Activated naive CD8-positive, alpha-beta T cell (primary cell): ENCODE results near the gene HIF1AN.
A peak's percentile ranks its signal among the peaks of the same experiment; 100 is the strongest.

Experiments used
- H3K27ac Mint-ChIP-seq: one replicate; pipeline ENCODE4 v1.8.0; 2021; ENCODE audit warnings: mixed read lengths
- H3K27me3 Mint-ChIP-seq: one replicate; pipeline ENCODE4 v1.8.0; 2021; ENCODE audit warnings: mixed read lengths
- H3K36me3 Mint-ChIP-seq: one replicate; pipeline ENCODE4 v1.8.0; 2021; ENCODE audit warnings: mixed read lengths
- H3K4me1 Mint-ChIP-seq: one replicate; pipeline ENCODE4 v1.8.0; 2021; ENCODE audit warnings: low read depth, mixed read lengths
- H3K4me3 Mint-ChIP-seq: one replicate; pipeline ENCODE4 v1.8.0; 2021; ENCODE audit warnings: mild to moderate bottlenecking, mixed read lengths
- H3K9me3 Mint-ChIP-seq: one replicate; pipeline ENCODE4 v1.8.0; 2021; ENCODE audit warnings: low read depth, mixed read lengths

The HIF1AN gene

DNA sequence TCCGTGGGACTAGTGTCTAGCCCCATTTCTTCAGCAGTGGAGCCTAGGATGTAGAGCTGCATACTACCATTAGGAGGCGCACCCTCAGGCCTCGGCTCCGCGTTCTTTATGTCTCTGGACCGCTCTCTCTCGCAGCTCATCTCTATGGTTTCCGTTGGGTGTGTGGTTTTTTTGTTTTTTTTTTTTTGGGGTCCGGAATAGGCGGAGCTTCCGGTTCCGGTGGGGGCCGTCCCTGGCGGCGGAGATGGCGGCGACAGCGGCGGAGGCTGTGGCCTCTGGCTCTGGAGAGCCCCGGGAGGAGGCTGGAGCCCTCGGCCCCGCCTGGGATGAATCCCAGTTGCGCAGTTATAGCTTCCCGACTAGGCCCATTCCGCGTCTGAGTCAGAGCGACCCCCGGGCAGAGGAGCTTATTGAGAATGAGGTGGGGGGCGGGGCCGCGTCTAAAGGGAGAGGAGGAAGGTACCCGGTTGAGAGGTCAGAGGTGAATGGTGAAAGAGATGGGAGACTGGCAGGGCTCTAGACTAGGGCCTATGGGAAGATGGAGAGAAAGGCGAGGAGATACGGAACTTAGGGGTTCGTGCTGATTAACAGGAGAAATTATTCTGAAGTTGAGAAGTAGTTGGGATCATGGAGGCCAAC is at the start of gene HIF1AN:
Gene HIF1AN, plus strand, starts transcription at position 229 of the 639 bp plus-strand sequence. Its CDS starts 16 bp downstream, at position 245.
- H3K36me3 Mint-ChIP-seq: peaks cover 7% of the 10 kb centered on the region
- H3K4me3 Mint-ChIP-seq: peak within 1 kb of the TSS; percentile 8
- peaks cover 32% of the 10 kb centered on the region for H3K4me1 Mint-ChIP-seq
- H3K27ac Mint-ChIP-seq: no peak within 1 kb of the TSS
- no peaks in the 10 kb centered on the region for H3K27me3 Mint-ChIP-seq
- H3K9me3 Mint-ChIP-seq: no peaks in the 10 kb centered on the region

DNA sequence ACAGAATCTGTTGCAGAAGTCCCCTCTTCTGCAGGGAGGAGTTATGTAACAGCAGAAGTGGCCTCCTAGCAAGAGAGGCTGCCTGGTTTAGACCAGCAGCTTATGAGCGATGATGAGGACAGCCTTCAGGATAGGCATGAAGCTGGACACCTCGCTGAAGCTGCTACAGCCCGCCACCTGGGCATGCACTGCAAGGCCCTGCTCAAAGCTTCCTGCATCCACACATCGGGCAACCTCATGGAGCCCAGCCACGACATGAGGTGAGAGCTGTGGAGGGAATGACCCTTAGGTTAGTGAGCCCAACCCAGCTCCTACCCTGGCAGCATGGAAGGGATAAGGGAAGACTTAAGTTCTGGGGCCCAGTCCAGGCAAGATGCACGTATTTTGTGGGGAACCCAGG is 48.2 kb upstream of the HIF1AN start:
- Mint-ChIP-seq H3K9me3 (no peaks in the 10 kb centered on the region), H3K27me3 (no peaks in the 10 kb centered on the region), H3K27ac (no peak overlapping the region), H3K4me3 (no peak overlapping the region), H3K4me1 (peaks cover 4% of the 10 kb centered on the region), H3K36me3 (peaks cover 7% of the 10 kb centered on the region)

DNA sequence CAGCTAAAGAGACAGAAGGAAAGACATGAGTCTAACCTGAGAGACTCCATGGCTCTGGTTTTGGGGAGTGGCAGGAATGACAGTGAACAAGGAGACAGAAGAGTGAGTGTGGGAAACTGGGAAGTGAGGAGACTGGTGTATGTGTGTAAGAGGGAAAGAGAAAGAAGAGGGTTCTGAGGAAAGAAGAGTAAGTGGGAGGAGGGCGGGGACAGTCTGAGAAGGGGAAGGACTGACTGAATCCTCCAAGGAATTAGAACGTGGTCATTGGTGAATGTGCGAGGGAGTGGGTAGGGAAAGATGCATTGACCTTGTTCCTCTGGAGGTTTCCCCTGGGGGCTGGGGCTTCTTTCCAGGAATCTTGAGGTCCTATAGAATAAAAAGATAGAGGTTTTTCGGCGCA is 46.3 kb upstream of the HIF1AN start:
- Mint-ChIP-seq H3K4me1 (no peaks in the 10 kb centered on the region), H3K27me3 (no peaks in the 10 kb centered on the region), H3K36me3 (peaks cover 17% of the 10 kb centered on the region), H3K27ac (no peak overlapping the region), H3K9me3 (no peaks in the 10 kb centered on the region), H3K4me3 (no peak overlapping the region)

DNA sequence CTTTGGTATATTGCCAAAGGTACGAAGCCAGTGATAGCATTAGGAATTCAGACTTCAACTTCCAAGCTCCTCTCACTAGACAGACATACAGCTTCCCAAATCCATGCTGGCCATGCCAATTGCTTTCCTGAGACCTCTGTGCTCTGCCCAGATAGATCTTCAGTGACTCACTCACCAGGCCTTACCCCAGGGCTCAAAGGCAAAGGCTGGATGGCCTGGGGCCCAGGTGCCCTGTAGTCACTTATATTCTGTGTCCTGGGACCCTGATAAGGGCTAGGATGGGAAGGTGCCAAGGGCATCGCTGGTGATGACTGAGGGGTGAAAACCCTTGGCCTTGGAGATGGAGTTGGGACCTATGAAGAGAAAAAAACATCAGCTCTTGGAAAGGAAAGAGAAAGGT is 45.2 kb upstream of the HIF1AN start:
- no peak overlapping the region for H3K4me3 Mint-ChIP-seq
- no peaks in the 10 kb centered on the region for H3K4me1 Mint-ChIP-seq
- no peaks in the 10 kb centered on the region for H3K27me3 Mint-ChIP-seq
- H3K36me3 Mint-ChIP-seq: peaks cover 18% of the 10 kb centered on the region
- H3K9me3 Mint-ChIP-seq: no peaks in the 10 kb centered on the region
- no peak overlapping the region for H3K27ac Mint-ChIP-seq

DNA sequence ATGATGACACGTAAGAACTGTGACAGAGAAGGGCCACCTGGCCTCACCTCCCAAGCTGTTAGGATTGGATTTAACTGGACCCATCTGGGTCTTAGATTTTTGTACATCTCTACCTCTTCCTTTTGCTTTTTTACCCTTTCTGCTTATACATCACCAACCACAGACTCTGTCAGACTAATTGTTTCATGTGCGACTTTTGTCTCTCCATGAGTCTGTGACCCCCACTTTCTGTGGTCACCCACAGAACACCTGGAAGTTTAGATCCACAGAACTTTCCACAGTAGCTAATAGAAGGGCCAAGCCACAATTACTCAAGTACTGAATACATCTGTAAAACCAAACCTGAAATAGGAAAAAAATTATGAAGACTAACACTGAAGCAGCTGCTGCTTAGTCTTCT is 39.2 kb upstream of the HIF1AN start:
- Mint-ChIP-seq H3K4me3 (no peak overlapping the region), H3K9me3 (no peaks in the 10 kb centered on the region), H3K27ac (no peak overlapping the region), H3K27me3 (no peaks in the 10 kb centered on the region), H3K36me3 (peaks cover 28% of the 10 kb centered on the region), H3K4me1 (peaks cover 8% of the 10 kb centered on the region)

DNA sequence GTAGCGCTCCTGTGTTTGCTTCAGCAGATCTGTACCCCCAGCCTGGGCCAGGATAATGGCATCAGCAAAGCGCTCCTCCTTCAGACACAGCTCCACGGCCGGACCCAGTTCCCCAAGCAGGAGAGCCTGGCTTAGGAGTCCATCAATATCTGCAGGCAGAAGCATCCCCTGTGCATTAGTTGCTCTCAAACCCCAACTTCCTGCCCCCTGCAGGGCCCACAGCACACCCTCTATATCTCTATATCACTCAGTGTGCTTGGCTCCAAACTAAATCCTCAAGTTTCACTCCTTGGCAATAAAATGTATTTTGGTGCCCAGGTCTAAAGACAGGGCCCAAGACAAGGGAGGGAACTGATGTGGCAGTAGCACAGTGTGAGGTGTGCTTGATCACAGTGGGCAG is 37.7 kb upstream of the HIF1AN start:
- Mint-ChIP-seq H3K9me3 (no peaks in the 10 kb centered on the region), H3K4me1 (peaks cover 11% of the 10 kb centered on the region), H3K36me3 (peaks cover 24% of the 10 kb centered on the region), H3K27ac (no peak overlapping the region), H3K4me3 (no peak overlapping the region), H3K27me3 (no peaks in the 10 kb centered on the region)

DNA sequence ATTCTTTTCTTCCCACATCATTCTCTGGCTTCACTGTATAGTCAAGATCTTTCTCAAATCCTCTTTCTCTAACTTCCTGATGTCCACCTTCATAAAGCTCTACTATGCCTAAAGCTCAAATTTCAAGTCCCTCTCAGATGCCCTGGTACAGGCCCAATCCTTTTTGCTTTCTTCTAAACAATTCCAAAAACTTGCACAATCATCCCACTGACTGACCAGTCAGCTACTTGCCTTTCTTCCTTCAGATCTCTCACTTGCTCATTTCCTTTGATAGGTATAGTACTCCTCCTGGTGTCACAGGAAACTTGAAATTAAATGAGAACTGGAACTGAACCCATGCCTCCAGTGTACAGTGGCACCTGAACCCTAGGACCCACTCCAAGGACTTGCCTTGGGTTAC is 34.3 kb upstream of the HIF1AN start:
- Mint-ChIP-seq H3K4me1 (peaks cover 24% of the 10 kb centered on the region), H3K36me3 (peaks cover 22% of the 10 kb centered on the region), H3K4me3 (no peak overlapping the region), H3K9me3 (no peaks in the 10 kb centered on the region), H3K27ac (no peak overlapping the region), H3K27me3 (no peaks in the 10 kb centered on the region)

DNA sequence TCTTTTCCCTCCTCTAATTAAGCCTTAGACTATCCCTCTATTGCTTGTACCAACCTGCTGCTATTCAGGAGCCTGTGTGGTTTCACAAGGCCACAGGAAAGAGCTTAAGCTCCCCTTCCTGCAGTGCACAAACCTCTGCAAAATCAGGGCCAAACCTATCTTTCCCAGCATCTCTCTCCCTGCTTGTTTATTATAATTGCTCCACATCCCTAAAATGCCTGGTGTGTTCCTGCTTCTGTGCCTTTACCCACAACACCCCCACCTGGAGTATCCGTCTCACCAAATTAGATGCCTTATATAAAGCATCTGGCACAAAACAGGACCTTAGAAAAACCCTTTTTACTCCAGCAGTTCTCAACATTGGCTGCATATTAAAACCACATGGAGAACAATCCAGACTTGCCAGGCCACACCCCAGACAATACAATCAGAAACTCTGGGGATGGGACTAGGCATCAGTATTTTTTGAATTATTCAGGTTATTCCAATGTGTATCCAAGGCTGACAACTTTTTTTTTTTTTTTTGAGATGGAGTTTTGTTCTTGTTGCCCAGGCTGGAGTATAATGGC is 32.7 kb upstream of the HIF1AN start:
- Mint-ChIP-seq H3K36me3 (peaks cover 22% of the 10 kb centered on the region), H3K4me1 (peaks cover 40% of the 10 kb centered on the region), H3K27ac (no peak overlapping the region)

DNA sequence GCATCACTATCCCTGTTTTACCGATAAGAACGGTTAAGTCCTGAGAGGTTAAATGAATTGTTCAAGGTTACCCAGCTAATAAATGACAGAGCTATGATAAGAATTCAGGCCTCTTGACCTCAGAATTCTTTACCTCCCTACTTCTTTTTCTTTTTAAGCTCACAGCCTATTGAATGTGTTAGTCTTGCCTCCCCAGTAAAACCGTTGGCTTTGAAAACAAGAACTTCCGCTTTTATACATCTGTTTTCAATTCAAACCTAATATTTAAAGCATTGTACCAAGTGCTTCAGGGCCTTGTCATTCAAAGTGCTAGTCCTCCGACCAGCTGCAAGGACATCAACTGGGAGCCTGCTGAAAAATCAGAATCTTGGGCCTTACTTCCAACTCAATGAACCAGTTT is 31.6 kb upstream of the HIF1AN start:
- H3K4me3 Mint-ChIP-seq: no peak overlapping the region
- no peaks in the 10 kb centered on the region for H3K9me3 Mint-ChIP-seq
- H3K27me3 Mint-ChIP-seq: no peaks in the 10 kb centered on the region
- peaks cover 23% of the 10 kb centered on the region for H3K36me3 Mint-ChIP-seq
- H3K27ac Mint-ChIP-seq: no peak overlapping the region
- peaks cover 46% of the 10 kb centered on the region for H3K4me1 Mint-ChIP-seq

More for the DNA sequence above, 32.7 kb upstream of the HIF1AN start:
- Mint-ChIP-seq H3K9me3 (no peaks in the 10 kb centered on the region), H3K4me3 (no peak overlapping the region), H3K27me3 (no peaks in the 10 kb centered on the region)

DNA sequence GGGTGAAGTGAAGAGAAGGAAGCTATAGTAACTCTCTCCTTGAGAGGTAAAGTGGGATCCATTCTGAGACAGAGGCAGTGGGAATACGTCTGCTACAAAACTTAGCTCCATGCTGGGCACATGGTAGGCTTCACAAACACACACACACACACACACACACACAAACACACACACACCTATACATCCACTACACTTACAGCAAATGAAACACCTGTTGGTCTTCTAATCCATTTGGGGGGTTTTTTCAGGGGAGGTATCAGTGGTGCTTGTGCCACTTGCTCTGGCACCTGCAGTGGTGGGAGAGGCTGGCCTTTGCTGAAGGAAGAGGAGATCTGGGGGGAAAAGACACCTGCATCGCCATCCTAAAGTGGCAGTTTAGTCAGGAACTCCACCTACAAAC is 30.6 kb upstream of the HIF1AN start:
- no peaks in the 10 kb centered on the region for H3K9me3 Mint-ChIP-seq
- peaks cover 17% of the 10 kb centered on the region for H3K36me3 Mint-ChIP-seq
- no peaks in the 10 kb centered on the region for H3K27me3 Mint-ChIP-seq
- no peak overlapping the region for H3K4me3 Mint-ChIP-seq
- no peak overlapping the region for H3K27ac Mint-ChIP-seq
- peaks cover 54% of the 10 kb centered on the region for H3K4me1 Mint-ChIP-seq

DNA sequence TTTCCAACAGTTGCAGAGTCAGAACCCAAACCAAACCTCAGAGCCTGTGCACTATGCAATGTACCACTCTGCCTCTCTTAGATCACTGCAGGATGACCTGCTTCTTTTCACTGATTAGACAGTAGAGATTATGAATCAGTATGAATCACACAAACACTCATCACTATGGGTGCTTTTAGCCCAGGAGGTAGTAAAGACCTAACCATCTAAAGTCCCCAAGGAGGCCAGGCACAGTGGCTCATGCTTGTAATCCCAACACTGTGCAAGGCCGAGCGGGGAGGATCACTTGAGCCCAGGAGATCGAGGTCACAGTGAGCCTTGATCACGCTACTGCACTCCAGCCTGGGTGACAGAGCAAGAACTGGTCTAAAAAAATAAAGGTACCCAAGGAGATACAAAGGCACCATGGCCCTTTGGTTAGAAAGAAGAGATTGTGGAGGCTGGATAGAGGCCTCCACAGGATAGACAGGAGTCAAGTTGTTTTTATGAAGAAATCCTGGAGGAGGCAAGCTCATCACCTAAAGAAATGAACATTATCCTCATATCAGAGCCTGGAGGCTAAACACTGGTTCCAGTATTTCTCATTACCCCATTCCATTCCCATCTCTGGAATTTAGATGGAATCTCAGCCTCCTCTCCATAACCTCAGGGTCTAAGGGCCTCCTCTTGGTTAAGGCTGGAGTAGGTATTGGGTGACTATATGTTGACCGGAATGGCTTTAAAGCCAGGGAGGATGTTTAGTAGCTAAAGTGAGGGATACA is 29.0 kb upstream of the HIF1AN start:
- Mint-ChIP-seq H3K36me3 (peaks cover 14% of the 10 kb centered on the region), H3K27ac (peak overlapping the region; percentile 83), H3K27me3 (no peaks in the 10 kb centered on the region), H3K9me3 (no peaks in the 10 kb centered on the region), H3K4me3 (peak overlapping the region; percentile 64), H3K4me1 (peaks cover 70% of the 10 kb centered on the region)

DNA sequence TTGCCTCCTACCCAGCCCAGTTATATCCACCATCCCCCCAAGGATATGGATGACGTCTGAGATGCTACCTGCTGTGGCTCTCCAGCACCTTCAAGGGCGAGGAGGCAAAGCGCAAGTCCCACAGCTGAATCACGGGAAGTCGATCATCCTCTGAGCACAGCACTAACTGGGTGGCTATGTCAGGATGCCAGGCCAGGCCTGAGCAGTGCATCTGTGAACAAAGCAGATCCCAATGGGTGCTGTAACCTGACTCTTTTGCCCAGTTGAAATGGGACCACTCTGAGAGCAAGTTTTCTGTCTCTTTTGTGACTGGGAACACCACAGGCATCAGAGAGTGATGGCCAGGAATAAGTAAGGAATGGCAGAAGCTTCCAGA is 28.4 kb upstream of the HIF1AN start:
- Mint-ChIP-seq H3K27me3 (no peaks in the 10 kb centered on the region), H3K4me3 (no peak overlapping the region), H3K9me3 (no peaks in the 10 kb centered on the region), H3K36me3 (peaks cover 14% of the 10 kb centered on the region), H3K27ac (peak overlapping the region; percentile 83), H3K4me1 (peaks cover 76% of the 10 kb centered on the region)

DNA sequence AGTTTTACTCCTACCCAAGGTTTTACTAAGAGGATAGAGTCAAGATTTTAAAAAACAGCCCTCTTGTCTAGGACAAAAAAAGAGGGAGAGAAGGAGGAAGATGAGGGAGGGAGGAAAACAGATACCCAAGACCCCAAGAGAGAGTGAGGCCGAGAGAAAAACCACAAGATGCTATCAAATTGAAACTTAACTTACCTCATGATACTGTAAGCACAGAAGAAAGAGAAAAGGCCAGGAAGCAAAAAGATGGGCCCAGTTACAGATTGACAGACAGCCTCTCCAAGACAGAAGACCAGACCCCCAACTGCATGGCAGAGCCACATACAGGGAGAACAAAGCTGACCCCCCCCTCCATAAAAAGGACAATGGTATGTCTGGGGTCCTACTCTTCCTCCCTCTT is 27.5 kb upstream of the HIF1AN start:
- H3K27me3 Mint-ChIP-seq: no peaks in the 10 kb centered on the region
- no peaks in the 10 kb centered on the region for H3K9me3 Mint-ChIP-seq
- peak overlapping the region; percentile 66 for H3K4me3 Mint-ChIP-seq
- peak overlapping the region; percentile 92 for H3K27ac Mint-ChIP-seq
- peaks cover 17% of the 10 kb centered on the region for H3K36me3 Mint-ChIP-seq
- peaks cover 79% of the 10 kb centered on the region for H3K4me1 Mint-ChIP-seq

DNA sequence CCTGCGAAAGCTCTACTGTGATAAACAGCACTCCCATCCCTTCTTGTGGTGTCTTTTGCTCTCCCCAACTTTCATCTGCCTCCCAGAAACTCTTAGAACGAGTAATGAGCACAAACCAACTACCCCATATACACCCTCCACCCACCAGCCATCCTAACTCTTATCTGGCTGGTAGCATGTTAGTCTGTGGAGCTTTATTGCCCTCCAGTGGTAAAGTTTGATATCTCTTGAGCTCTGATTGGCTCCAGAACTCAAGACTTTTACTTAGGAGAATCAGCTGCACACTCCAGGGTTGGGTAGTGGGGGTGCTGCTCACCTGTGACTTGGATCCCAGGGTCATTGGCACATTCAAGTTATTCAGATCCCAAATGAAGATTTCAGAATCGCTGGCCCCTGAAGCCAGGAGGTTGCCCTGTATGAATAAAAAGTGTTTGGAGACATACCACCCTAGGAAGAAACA is 27.0 kb upstream of the HIF1AN start:
- Mint-ChIP-seq H3K4me1 (peaks cover 79% of the 10 kb centered on the region), H3K27me3 (no peaks in the 10 kb centered on the region), H3K9me3 (no peaks in the 10 kb centered on the region), H3K27ac (peak overlapping the region; percentile 92), H3K36me3 (peaks cover 17% of the 10 kb centered on the region), H3K4me3 (peak overlapping the region; percentile 66)

DNA sequence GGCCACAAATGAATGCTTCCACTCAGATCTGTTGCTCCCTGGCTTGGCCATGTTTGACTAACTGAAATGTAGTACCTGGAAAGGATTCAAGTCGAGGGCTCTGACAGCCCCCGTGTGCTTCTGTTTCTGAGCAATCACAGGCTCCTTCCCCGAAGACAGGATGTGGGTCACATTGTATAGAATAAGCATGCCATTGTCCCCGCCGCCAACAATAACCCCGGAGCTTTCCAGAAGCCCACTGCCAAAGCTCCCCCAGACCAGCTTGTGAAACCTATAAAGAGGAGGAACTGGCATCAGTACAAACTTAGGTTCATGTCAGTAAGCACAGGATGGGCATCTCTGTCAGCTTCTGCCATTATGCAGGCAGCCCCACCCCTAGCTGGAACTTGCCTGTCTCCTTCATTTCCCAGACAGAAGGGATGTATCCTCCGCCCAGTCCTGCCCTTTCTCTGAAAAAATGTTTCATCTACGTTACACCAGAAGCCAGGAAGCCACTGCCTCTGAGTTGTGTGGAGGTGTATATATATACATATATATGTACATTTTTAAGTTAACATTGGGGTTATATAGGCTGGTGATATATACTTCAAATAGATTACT is 26.4 kb upstream of the HIF1AN start:
- peak overlapping the region; percentile 66 for H3K4me3 Mint-ChIP-seq
- H3K4me1 Mint-ChIP-seq: peaks cover 79% of the 10 kb centered on the region
- H3K9me3 Mint-ChIP-seq: no peaks in the 10 kb centered on the region
- H3K27me3 Mint-ChIP-seq: no peaks in the 10 kb centered on the region
- peak overlapping the region; percentile 92 for H3K27ac Mint-ChIP-seq
- H3K36me3 Mint-ChIP-seq: peaks cover 17% of the 10 kb centered on the region
